NCI-H146 treated with DMSO at 0.1 percent for 48 hours (cell line): ENCODE data around the gene CSNK1A1.
"Not testable (repeated sequence)": the region's sequence is repeated elsewhere in the genome, so short reads cannot be mapped to it uniquely, and the experiment has no call there.

Source experiments
- DNase-seq: peaks from one replicate; lab custom pipeline; 2025; ENCODE audit not compliant: unreplicated experiment; lab: John Stamatoyannopoulos, UW

CSNK1A1 gene

GRCh38 chr5:149551227-149552037 is at the start of gene CSNK1A1:
Gene CSNK1A1 (minus strand): TSS chr5:149551439. CDS start chr5:149550964, 475 bp downstream.
- peak; percentile 90 for DNase-seq

- no peak for DNase-seq
Observed at GRCh38 chr5:149600932-149601331, 49.7 kb upstream of the CSNK1A1 start.

GRCh38 chr5:149599375-149599774 is 48.1 kb upstream of the CSNK1A1 start:
- DNase-seq: no peak

GRCh38 chr5:149598966-149599365 is 47.7 kb upstream of the CSNK1A1 start:
- DNase-seq: no peak

GRCh38 chr5:149598234-149598633 is 47.0 kb upstream of the CSNK1A1 start:
- DNase-seq: not testable (repeated sequence)

- no peak for DNase-seq
Observed at GRCh38 chr5:149597618-149598017, 46.4 kb upstream of the CSNK1A1 start.

GRCh38 chr5:149596712-149597111 is 45.5 kb upstream of the CSNK1A1 start:
- no peak for DNase-seq

GRCh38 chr5:149595105-149595504 is 43.9 kb upstream of the CSNK1A1 start:
- DNase-seq: not testable (repeated sequence)

- no peak for DNase-seq
Observed at GRCh38 chr5:149594206-149594895, 43.1 kb upstream of the CSNK1A1 start.

- no peak for DNase-seq
Observed at GRCh38 chr5:149593370-149593769, 42.1 kb upstream of the CSNK1A1 start.

GRCh38 chr5:149588936-149589335 is 37.7 kb upstream of the CSNK1A1 start:
- DNase-seq: no peak

GRCh38 chr5:149586708-149587318 is 35.6 kb upstream of the CSNK1A1 start:
- DNase-seq: no peak

- DNase-seq: no peak
Observed at GRCh38 chr5:149585910-149586309, 34.7 kb upstream of the CSNK1A1 start.

GRCh38 chr5:149584121-149584520 is 32.9 kb upstream of the CSNK1A1 start:
- no peak for DNase-seq

- DNase-seq: no peak
Observed at GRCh38 chr5:149583394-149583793, 32.2 kb upstream of the CSNK1A1 start.

GRCh38 chr5:149581931-149582768 is 30.9 kb upstream of the CSNK1A1 start:
- peak; percentile 54 for DNase-seq

GRCh38 chr5:149581192-149581861 is 30.1 kb upstream of the CSNK1A1 start, which contains the start of gene ARHGEF37:
Gene ARHGEF37 (plus strand): TSS chr5:149581498. CDS start chr5:149597770, 16,272 bp downstream.
- peak; percentile 27 for DNase-seq

- DNase-seq: no peak
Observed at GRCh38 chr5:149580808-149581191, 29.6 kb upstream of the CSNK1A1 start.

- no peak for DNase-seq
Observed at GRCh38 chr5:149578896-149579295, 27.7 kb upstream of the CSNK1A1 start.

GRCh38 chr5:149576021-149576420 is 24.8 kb upstream of the CSNK1A1 start:
- DNase-seq: no peak
